Mononuclear cell (primary cell): Measurements from ENCODE around the gene SNTG2. TPM values are rescaled to one million over a fixed set of nuclear protein-coding genes. Genes with fewer than 3 reads are reported as not detected.
"Not testable (repeated sequence)": the region's sequence is repeated elsewhere in the genome, so short reads cannot be mapped to it uniquely, and the experiment has no call there.

ENCODE experiments used
- H3K27me3 ChIP-seq: 2 replicates; pipeline ENCODE4 v1.6.0; 2011; ENCODE audit warnings: low read length, control low read depth; ENCODE audit not compliant: insufficient read depth
- H3K4me1 ChIP-seq: 2 replicates; pipeline ENCODE4 v1.5.1; 2011; ENCODE audit warnings: mild to moderate bottlenecking, low read length, control low read depth; ENCODE audit not compliant: insufficient read depth
- H3K4me3 ChIP-seq: 2 replicates; pipeline ENCODE4 v1.5.1; 2011; ENCODE audit warnings: mild to moderate bottlenecking, low read length, moderate library complexity
- H3K9me3 ChIP-seq: 2 replicates; pipeline ENCODE4 v1.5.1; 2011; ENCODE audit warnings: low read depth, mild to moderate bottlenecking, control low read depth, low read length
- total RNA-seq: library from RNA; depleted of rRNA; stranded (reverse); fragments of >200 nt; gene quantifications from one replicate; pipeline ENCODE4 v1.2.3, GENCODE V29; 2012

Gene SNTG2
- total RNA-seq, 1 donor = 1.5 TPM

DNA sequence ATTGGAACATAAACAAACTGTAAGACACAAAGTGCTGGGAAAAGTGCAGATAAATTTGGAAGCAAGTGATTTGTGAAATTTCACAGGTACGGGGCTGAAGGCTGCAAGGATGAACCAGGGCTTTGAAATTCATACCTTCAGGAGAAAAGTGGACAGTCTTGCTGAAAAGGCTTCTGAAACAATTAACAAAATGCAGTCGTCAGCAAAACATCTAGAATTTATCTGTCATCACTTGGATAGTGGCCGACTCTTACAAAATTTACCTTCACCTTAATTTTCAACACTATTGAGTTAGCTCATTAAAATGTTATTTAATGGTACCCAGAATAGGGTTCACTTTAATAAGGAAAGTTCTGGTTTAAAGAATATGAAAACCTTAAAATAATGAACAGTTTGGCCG, 138.3 kb downstream of the SNTG2 start:
- Histone ChIP-seq H3K4me3 (no peak overlapping the region), H3K4me1 (no peaks in the 10 kb centered on the region), H3K9me3 (no peaks in the 10 kb centered on the region), H3K27me3 (no peaks in the 10 kb centered on the region)

DNA sequence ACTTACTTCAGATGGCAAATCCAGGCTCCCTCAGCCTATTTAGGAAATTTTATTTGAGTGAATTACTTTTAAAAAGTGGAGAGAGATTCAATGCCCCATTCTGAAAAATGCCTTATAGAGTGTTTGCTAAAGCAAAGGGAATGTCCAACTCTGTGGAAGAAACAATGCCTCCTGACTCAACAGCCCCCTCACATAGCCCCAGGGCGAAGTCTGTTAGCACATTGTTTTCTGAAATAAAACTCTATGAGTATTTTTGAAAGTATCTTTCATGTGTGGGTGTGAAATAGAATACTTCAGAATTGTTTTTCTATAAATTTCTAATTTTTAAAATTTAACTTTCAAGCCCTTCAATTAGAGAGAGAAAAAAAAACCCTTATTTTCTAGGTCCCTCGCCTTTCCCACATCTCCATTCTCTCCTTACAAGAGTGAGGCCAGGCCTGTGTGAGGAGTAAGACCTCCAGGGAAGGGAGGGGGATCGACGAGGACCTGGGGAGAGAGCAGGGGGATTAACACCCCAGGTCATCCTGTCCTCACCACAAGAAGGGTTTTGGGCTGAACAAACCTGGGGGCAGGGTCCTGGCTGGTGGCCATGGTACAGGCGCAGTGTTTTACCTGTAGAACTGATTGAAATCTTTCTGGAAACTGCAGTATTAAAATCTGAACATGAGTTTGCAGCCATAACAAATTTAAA, 141.4 kb downstream of the SNTG2 start:
- H3K9me3 ChIP-seq = no peaks in the 10 kb centered on the region
- no peaks in the 10 kb centered on the region for H3K27me3 ChIP-seq
- no peaks in the 10 kb centered on the region for H3K4me1 ChIP-seq
- H3K4me3 ChIP-seq = no peak overlapping the region

DNA sequence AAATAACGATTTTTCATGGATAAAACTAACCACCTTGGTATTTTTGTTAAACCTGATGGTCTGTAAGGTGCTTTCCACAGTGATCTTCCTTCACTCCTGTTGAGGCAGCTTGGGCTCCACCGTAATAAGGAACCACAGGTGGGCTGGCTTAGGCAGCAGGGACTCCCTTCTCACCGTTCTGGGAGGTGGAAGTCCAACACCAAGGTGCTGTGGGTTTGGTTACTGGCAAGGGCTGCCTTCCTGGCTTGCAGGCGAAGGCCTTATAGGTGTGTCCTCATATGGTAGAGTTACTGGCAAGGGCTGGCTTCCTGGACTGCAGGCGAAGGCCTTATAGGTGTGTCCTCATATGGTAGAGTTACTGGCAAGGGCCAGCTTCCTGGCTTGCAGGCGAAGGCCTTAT, 143.0 kb downstream of the SNTG2 start:
- not testable (repeated sequence) for H3K4me1 ChIP-seq, H3K9me3 ChIP-seq, H3K27me3 ChIP-seq, H3K4me3 ChIP-seq

DNA sequence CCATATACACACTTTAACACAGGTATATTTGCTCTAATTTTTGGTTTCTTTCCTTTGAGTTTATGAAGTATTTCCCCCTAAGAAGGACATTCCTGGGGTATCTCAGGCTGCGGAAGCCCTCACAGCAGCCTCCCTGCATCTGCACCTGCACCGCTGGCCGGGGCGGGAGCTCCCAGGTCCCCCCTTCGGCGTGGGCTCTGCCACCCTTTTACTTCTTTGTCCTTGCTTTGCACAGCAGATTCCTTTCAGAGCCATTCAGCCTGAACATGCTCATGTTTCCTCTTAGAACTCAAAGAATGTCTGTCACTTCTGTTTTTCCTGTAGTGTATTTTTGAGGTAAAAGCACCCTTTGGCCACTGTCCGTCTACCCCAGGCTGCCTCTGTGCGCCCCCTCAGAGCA, 146.5 kb downstream of the SNTG2 start:
- Histone ChIP-seq H3K4me3 (no peak overlapping the region), H3K9me3 (no peaks in the 10 kb centered on the region), H3K4me1 (no peaks in the 10 kb centered on the region), H3K27me3 (no peaks in the 10 kb centered on the region)

DNA sequence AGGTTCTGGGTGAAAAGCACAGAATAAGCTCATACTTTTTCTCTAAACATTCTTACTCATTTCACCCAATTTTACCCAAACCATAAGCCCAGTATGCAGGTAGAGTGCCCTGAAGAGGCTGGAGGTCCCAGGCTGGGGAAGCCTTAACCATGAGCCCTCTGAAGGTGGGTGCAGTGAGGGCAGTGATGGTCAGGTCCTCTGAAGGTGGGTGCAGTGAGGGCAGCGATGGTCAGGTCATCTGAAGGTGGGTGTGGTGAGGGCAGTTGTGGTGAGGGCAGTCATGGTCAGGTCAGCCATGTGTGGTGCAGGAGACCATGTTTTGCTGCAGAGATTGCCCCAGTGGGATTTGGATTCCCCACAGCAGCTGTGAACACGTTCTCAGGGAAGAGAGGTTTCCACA, 148.8 kb downstream of the SNTG2 start:
- H3K4me1 ChIP-seq = no peaks in the 10 kb centered on the region
- no peaks in the 10 kb centered on the region for H3K27me3 ChIP-seq
- no peaks in the 10 kb centered on the region for H3K9me3 ChIP-seq
- no peak overlapping the region for H3K4me3 ChIP-seq

DNA sequence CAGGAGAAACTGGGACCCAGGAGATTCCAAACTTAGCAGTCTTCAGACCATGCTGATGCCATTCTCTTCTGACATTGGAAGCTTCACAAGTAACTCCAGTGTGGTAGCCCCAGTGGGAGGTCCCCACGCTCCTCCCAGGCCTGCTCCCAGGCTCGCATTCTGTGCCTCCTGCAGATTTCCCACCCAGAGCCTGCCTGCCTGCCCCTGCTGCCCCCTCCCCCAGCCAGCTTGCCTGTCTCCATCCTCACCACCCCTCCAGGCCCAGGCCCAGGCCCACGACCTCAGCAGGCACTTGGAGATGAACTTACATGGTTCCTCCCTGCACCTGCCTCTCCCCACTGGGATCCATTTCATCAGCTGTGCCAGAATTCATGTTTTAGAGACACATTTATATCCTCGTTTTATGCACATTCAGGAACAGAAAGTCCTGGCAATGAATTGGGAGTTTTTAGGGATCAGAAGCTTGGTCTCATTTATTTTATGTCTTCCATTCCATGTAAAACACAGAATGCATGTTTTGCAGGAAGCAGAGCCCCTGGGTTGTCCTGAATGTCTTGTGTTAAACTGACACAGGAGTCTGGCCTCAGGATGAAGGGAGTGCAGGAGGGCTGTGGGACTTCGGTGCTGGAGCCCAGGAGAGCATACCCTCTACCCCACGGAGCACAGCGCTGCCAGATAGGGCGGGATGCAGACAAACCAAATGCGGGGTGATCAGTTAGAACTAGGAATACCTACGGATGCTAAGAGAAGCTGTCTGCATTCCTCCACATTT, 150.5 kb downstream of the SNTG2 start:
- Histone ChIP-seq H3K27me3 (no peaks in the 10 kb centered on the region), H3K4me1 (no peaks in the 10 kb centered on the region), H3K4me3 (no peak overlapping the region), H3K9me3 (no peaks in the 10 kb centered on the region)

DNA sequence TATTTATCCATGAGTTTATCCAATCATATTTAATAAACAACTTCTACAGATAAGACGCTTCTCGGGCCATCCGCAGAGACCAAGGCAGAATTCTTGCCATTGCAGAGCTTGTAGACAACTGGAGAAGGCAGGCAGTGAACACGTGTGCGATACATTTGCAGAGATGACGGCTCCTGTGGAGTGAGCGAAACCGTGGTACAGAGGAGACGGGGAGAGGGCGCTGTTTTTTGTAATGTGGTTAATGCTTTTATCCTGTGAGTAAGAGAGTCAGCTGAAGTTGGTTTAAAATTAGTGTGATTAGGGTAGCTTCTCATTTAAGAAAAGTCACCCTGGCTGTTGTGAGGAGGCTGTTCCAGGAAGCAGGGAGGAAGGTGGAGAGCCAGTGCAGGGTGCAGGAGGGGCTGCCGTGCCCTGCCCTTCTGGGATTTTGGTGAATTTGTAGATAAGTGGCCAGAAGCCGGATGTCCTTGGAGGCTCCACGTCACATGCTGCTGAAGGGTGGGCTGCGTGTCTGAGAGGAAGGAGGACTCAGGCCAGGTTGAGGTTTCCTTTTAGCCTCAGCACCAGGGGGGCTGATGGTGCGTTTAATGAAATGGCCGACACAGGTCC, 151.4 kb downstream of the SNTG2 start:
- Histone ChIP-seq H3K27me3 (no peaks in the 10 kb centered on the region), H3K4me1 (no peaks in the 10 kb centered on the region), H3K4me3 (no peak overlapping the region), H3K9me3 (no peaks in the 10 kb centered on the region)

DNA sequence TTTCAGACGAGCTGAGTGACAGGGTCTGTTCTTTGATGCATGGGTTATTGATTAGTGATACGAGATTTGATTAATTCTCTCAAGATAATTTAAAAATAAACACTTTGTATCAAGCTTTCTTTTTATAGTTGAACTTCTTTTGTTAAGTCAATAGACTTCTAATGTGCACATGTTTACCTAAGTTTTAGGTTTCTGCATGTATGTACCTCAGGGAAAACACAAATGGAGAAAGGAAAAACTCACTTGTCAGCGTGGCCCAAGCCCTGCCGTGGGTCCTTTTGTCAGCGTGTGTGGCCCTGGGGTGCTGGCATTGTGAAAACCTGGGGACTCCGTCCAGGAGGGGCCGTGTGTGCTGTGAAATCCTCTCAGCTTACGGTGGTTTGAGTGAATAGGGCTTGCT, 153.7 kb downstream of the SNTG2 start:
- H3K4me1 ChIP-seq = no peaks in the 10 kb centered on the region
- H3K4me3 ChIP-seq = no peak overlapping the region
- no peaks in the 10 kb centered on the region for H3K27me3 ChIP-seq
- H3K9me3 ChIP-seq = no peaks in the 10 kb centered on the region

DNA sequence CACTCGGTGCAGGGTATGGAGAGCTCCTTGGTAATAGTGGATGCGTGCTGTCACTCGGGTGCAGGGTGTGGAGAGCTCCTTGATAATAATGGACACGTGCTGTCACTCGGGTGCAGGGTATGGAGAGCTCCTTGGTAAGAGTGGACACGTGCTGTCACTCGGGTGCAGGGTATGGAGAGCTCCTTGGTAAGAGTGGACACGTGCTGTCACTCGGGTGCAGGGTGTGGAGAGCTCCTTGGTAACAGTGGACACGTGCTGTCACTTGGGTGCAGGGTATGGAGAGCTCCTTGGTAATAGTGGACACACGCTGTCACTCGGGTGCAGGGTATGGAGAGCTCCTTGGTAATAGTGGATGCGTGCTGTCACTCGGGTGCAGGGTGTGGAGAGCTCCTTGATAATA, 155.7 kb downstream of the SNTG2 start:
- H3K9me3 ChIP-seq, H3K4me1 ChIP-seq, H3K27me3 ChIP-seq, H3K4me3 ChIP-seq: not testable (repeated sequence)

DNA sequence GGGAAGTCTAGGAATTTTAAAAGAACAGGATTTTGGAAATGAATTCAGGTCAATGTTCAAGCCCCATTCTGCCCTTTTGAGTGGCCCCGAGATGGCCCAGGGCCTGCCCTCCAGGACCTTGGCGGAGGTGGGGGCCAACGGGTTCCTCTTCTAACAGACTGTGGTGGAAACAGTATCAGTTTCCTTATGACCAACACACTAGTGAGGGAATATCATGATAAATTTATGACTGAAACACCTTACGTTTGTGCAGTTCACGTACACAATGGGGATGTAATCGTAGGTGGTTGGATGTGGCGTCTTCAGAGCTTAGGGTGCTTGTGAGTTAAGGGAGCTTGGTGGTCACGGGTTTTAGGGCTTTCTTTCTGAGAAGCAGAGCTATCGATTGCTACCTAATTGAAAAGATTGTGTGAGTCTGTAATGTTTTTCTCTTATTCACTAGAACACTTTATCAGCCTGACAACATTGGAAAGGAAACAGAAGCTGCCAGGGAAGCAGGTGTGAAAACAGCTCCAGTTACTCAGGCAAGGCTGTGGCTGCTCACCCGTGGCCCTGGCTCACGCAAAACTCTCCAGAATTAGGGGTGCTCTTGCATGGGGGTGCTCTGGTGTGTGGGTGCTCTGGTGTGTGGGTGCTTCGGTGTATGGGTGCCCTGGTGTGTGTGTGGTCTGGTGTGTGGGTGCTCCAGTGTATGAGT, 165.3 kb downstream of the SNTG2 start:
- H3K4me1 ChIP-seq = no peaks in the 10 kb centered on the region
- H3K9me3 ChIP-seq = peaks cover 44% of the 10 kb centered on the region
- no peak overlapping the region for H3K4me3 ChIP-seq
- peaks cover 3% of the 10 kb centered on the region for H3K27me3 ChIP-seq

DNA sequence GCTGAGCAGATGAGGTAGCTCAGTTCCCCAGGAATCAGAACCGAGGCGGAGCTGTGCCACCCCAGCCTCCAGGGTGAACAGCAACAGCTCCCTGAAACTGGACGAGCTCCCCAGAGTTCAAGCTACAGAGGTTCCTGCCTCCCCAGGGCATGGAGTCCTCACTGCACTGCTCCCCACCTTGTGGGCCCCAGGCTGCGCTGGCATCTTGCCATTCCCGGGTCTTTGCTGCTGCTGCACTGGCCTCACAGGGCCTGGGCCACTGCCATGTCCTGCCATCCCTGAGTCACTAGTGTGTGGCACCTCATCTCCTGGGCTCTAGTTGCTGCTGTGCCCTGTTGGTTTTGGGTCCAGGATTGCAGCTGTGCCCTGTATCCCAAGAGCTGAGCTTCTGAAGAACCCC, 166.9 kb downstream of the SNTG2 start:
- H3K9me3 ChIP-seq = peaks cover 36% of the 10 kb centered on the region
- H3K4me3 ChIP-seq = no peak overlapping the region
- H3K27me3 ChIP-seq = peaks cover 3% of the 10 kb centered on the region
- no peaks in the 10 kb centered on the region for H3K4me1 ChIP-seq

DNA sequence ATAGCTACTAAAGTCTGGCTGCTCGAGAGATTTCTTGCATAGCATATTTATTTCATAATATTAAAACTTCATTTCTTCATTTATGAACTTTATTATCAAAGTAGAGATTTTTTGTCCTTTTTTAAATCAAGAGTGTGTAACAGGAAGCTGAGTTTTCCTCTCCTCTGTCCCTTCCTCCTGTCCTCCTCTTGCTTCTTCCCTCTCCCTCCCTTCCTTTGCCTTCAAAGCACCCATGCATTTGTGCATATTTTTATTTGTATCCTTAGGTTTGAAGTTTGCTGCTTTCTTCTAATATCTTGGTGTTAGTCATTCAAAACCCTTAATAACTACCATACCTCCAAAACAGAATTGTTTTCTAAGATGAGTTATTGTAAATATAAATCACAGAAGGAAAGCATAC, 174.6 kb downstream of the SNTG2 start:
- H3K27me3 ChIP-seq = no peaks in the 10 kb centered on the region

DNA sequence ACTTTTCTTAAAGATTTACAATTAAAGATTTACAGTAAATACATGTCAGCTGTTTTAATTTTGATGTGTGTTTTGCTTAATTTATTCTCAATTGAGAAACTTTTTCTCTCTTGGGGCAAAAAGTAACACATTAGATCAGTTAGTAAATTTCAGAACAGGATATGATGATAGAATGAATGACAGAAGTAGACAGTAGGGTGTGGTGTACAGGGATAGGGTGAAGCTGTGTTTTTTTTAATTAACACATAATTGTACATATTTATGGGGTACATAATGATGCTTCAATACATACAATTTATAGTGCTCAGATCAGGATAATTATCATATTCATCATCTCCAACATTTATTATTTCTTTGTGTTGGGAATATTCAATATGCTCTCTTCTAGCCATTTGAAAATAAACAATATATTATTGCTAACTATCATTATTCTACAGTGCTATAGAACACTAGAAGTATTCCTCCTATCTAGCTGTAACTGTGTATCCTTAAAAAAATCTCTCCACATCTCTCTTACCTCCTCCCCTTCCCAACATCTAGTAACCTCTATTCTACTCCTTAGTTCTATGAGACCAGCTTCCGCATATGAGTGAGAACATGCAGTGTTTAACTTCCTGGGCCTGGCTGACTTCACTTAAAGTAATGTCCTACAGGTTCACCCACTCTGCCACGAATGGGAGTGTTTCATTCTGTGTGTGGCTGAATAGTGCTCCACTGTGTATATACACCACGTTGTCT, 175.2 kb downstream of the SNTG2 start:
- Histone ChIP-seq H3K4me3 (no peak overlapping the region), H3K9me3 (no peaks in the 10 kb centered on the region), H3K4me1 (no peaks in the 10 kb centered on the region), H3K27me3 (no peaks in the 10 kb centered on the region)

More for the DNA sequence above, 174.6 kb downstream of the SNTG2 start:
- no peak overlapping the region for H3K4me3 ChIP-seq
- H3K9me3 ChIP-seq = no peaks in the 10 kb centered on the region
- no peaks in the 10 kb centered on the region for H3K4me1 ChIP-seq

DNA sequence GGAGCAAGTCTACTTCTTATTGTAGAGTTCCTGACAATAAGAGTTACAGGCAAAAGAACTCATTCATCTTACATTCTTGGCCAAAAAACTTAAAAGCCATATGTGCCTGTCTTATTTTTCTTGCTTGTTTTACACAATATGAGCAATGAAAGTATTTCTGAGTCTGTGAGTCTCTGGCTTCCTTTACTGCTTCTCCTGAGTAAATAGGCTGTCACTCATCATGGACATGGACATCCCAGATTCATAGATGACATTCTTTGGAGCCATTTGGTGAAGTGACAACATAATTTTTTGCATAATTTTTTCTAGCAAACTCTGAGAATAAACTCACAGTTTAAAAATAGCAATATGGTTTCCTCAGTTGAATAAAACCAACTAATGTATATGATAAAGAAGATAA, 179.3 kb downstream of the SNTG2 start:
- H3K4me3 ChIP-seq = no peak overlapping the region
- H3K4me1 ChIP-seq = no peaks in the 10 kb centered on the region
- no peaks in the 10 kb centered on the region for H3K9me3 ChIP-seq
- peaks cover 5% of the 10 kb centered on the region for H3K27me3 ChIP-seq

DNA sequence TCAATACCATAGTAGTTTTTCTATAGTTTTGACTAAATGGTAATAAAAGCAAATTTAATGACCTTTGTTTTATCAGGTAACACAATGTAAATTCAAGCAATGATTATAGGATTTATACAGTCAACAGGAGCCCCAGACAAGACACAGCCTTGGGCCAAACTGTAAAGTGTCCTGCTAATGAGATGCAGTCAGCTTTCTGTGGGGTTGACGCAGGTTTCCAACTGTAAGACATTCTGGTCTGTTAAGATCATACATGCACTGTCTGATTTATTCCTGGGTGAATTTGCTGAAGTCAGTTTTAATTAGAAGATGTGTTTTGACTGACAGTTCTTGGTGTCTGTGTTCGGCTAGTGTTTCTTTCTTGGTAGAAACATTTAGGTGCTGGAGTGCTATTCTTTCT, 180.3 kb downstream of the SNTG2 start:
- no peaks in the 10 kb centered on the region for H3K4me1 ChIP-seq
- H3K27me3 ChIP-seq = peaks cover 5% of the 10 kb centered on the region
- H3K9me3 ChIP-seq = no peaks in the 10 kb centered on the region
- H3K4me3 ChIP-seq = no peak overlapping the region
